Measurements from ENCODE around the gene FZD2.

DNA sequence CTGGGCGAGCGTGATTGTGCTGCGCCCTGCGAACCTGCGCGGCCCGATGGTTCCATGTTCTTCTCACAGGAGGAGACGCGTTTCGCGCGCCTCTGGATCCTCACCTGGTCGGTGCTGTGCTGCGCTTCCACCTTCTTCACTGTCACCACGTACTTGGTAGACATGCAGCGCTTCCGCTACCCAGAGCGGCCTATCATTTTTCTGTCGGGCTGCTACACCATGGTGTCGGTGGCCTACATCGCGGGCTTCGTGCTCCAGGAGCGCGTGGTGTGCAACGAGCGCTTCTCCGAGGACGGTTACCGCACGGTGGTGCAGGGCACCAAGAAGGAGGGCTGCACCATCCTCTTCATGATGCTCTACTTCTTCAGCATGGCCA, 1.0 kb downstream of the FZD2 start:
- TF ChIP-seq, protein P1, sequence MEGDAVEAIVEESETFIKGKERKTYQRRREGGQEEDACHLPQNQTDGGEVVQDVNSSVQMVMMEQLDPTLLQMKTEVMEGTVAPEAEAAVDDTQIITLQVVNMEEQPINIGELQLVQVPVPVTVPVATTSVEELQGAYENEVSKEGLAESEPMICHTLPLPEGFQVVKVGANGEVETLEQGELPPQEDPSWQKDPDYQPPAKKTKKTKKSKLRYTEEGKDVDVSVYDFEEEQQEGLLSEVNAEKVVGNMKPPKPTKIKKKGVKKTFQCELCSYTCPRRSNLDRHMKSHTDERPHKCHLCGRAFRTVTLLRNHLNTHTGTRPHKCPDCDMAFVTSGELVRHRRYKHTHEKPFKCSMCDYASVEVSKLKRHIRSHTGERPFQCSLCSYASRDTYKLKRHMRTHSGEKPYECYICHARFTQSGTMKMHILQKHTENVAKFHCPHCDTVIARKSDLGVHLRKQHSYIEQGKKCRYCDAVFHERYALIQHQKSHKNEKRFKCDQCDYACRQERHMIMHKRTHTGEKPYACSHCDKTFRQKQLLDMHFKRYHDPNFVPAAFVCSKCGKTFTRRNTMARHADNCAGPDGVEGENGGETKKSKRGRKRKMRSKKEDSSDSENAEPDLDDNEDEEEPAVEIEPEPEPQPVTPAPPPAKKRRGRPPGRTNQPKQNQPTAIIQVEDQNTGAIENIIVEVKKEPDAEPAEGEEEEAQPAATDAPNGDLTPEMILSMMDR (IDR thresholded peaks at IDR 0.05) = no peak
- TF ChIP-seq POLR2A (IDR thresholded peaks at IDR 0.05) = no peak
